Measurements from ENCODE around the gene PTGES2.

PTGES2 gene

GRCh38 chr9:128102196-128102595 lies 25.3 kb downstream of the PTGES2 start:
- DNase-seq: no peak

- DNase-seq: no peak
These were observed 25.8 kb downstream of the PTGES2 start for GRCh38 chr9:128101690-128102089.

GRCh38 chr9:128101231-128101661 lies 26.3 kb downstream of the PTGES2 start:
- DNase-seq: no peak

GRCh38 chr9:128100581-128100980 lies 26.9 kb downstream of the PTGES2 start:
- no peak for DNase-seq

- no peak for DNase-seq
These were observed 27.5 kb downstream of the PTGES2 start for GRCh38 chr9:128099932-128100491.

GRCh38 chr9:128099231-128099931 lies 28.1 kb downstream of the PTGES2 start:
- no peak for DNase-seq

- no peak for DNase-seq
These were observed 29.0 kb downstream of the PTGES2 start for GRCh38 chr9:128098297-128099230.

- no peak for DNase-seq
These were observed 29.8 kb downstream of the PTGES2 start for GRCh38 chr9:128097543-128098296.

GRCh38 chr9:128096616-128097536 lies 30.7 kb downstream of the PTGES2 start:
- DNase-seq: no peak

GRCh38 chr9:128094950-128095544 lies 32.5 kb downstream of the PTGES2 start:
- DNase-seq: no peak

- DNase-seq: peak; percentile 52
These were observed 33.2 kb downstream of the PTGES2 start for GRCh38 chr9:128094166-128094949.

- no peak for DNase-seq
These were observed 34.5 kb downstream of the PTGES2 start for GRCh38 chr9:128093011-128093410.

GRCh38 chr9:128092199-128092977 lies 35.1 kb downstream of the PTGES2 start:
- DNase-seq: no peak

GRCh38 chr9:128091571-128091970 lies 36.0 kb downstream of the PTGES2 start:
- no peak for DNase-seq

GRCh38 chr9:128091144-128091543 lies 36.4 kb downstream of the PTGES2 start:
- DNase-seq: no peak

GRCh38 chr9:128089299-128089698 lies 38.2 kb downstream of the PTGES2 start:
- DNase-seq: no peak

- no peak for DNase-seq
These were observed 39.1 kb downstream of the PTGES2 start for GRCh38 chr9:128088253-128088945.

GRCh38 chr9:128087262-128087661 lies 40.3 kb downstream of the PTGES2 start:
- no peak for DNase-seq

- DNase-seq: no peak
These were observed 41.6 kb downstream of the PTGES2 start for GRCh38 chr9:128085943-128086342.

Data from RPMI8226 (cell line).